SU-DHL-6 (cell line): ENCODE measurements around the gene DDR2.

Source experiments
- H2AFZ ChIP-seq: fragments of 200-600 bp; sonication (generic); 2 replicates; pipeline ENCODE4 v1.6.1; 2014; ENCODE audit warnings: low read depth, mild to moderate bottlenecking, moderate library complexity, mixed read lengths, antibody characterized with exemption, low read length; ENCODE audit not compliant: severe bottlenecking
- H3F3A ChIP-seq: fragments of 200-600 bp; shearing (Covaris generic); 2 replicates; pipeline ENCODE4 v1.6.0; 2016; ENCODE audit warnings: antibody characterized with exemption, mild to moderate bottlenecking; ENCODE audit not compliant: insufficient read depth
- H3K27ac ChIP-seq: fragments of 200-600 bp; sonication (generic); 2 replicates; pipeline ENCODE4 v1.5.1; 2016; ENCODE audit warnings: low read depth, mild to moderate bottlenecking, low read length, moderate library complexity, mixed read lengths
- H3K27me3 ChIP-seq: fragments of 200-600 bp; sonication (generic), shearing (Covaris generic); 2 replicates; pipeline ENCODE4 v1.6.0; 2014; ENCODE audit warnings: mild to moderate bottlenecking, low read length
- H3K36me3 ChIP-seq: fragments of 200-600 bp; sonication (generic); 2 replicates; pipeline ENCODE4 v1.6.1; 2014; ENCODE audit warnings: mild to moderate bottlenecking, low read length, mixed read lengths
- H3K4me2 ChIP-seq: fragments of 300-600, 200-600 bp; shearing (Covaris generic), sonication (generic); 2 replicates; pipeline ENCODE4 v1.6.0; 2014; ENCODE audit warnings: low read length, low read depth, mild to moderate bottlenecking; ENCODE audit not compliant: poor library complexity, severe bottlenecking
- H3K4me3 ChIP-seq: fragments of 200-600 bp; sonication (generic); 2 replicates; pipeline ENCODE4 v1.5.1; 2014; ENCODE audit warnings: antibody characterized with exemption, low read length, mild to moderate bottlenecking, mixed read lengths; ENCODE audit not compliant: insufficient read depth, poor library complexity, severe bottlenecking
- H3K79me2 ChIP-seq: fragments of 200-600 bp; sonication (generic); 2 replicates; pipeline ENCODE4 v1.6.1; 2014; ENCODE audit warnings: mild to moderate bottlenecking, low read length, moderate library complexity; ENCODE audit not compliant: insufficient read depth
- H3K9ac ChIP-seq: fragments of 200-600 bp; sonication (generic); 2 replicates; pipeline ENCODE4 v1.7.0; 2014; ENCODE audit warnings: mild to moderate bottlenecking, low read length
- H3K9me2 ChIP-seq: fragments of 200-600 bp; sonication (generic); replicated peaks from 2 replicates; pipeline ENCODE4 v1.6.1; 2014; ENCODE audit warnings: low read length; ENCODE audit not compliant: insufficient read depth
- H3K9me3 ChIP-seq: fragments of 200-600 bp; sonication (generic); 2 replicates; pipeline ENCODE4 v1.6.1; 2014; ENCODE audit warnings: low read length, mixed read lengths; ENCODE audit not compliant: insufficient read depth
- H4K20me1 ChIP-seq: fragments of 200-600 bp; sonication (generic); 2 replicates; pipeline ENCODE4 v1.6.1; 2014; ENCODE audit warnings: low read depth, mild to moderate bottlenecking, antibody characterized with exemption, low read length, moderate library complexity, mixed read lengths
- EZH2phosphoT487 ChIP-seq: fragments of 200-600 bp; sonication (generic), shearing (Covaris generic); conservative IDR thresholded peaks from 2 replicates; pipeline ENCODE4 v1.6.1; 2018; ENCODE audit warnings: mild to moderate bottlenecking, antibody characterized with exemption, low read length, moderate library complexity, mixed read lengths
- TF ChIP-seq, protein P1 (sequence below): fragments of 200-600 bp; sonication (generic); IDR thresholded peaks from one replicate; pipeline ENCODE4 v1.5.1; 2017; ENCODE audit warnings: antibody characterized with exemption, mild to moderate bottlenecking, low read length, moderate library complexity; ENCODE audit not compliant: insufficient read depth, poor library complexity, severe bottlenecking

The DDR2 gene

DNA sequence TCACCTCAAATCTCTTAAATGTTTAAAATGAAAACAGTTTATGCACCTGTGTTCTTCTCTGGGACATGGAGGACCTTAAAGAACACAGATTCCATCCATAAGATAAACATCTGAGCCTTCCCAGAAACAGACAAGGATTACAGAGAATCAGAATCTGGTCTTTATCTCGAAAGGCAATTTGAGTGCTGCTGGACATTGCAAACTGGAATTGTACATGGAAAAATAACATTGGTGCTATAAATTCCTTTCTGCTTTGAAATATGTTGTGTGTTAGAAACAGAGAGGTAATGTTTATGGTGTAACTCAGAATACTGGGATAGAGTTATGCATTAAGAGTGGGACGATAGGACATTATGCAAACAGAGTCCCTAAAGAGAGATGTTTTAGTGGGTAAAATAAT is 6.6 kb upstream of the DDR2 start:
- Histone ChIP-seq H2AFZ (no peak overlapping the region), H3K79me2 (no peaks in the 10 kb centered on the region), H3K9me2 (no peaks in the 10 kb centered on the region), H3F3A (no peaks in the 10 kb centered on the region), H3K36me3 (no peaks in the 10 kb centered on the region), H4K20me1 (no peaks in the 10 kb centered on the region), H3K4me3 (no peak overlapping the region), H3K9ac (no peak overlapping the region), H3K9me3 (no peaks in the 10 kb centered on the region), H3K27me3 (no peaks in the 10 kb centered on the region), H3K27ac (no peak overlapping the region), H3K4me2 (no peak overlapping the region)
- no peak for TF ChIP-seq EZH2phosphoT487
- TF ChIP-seq, protein P1, sequence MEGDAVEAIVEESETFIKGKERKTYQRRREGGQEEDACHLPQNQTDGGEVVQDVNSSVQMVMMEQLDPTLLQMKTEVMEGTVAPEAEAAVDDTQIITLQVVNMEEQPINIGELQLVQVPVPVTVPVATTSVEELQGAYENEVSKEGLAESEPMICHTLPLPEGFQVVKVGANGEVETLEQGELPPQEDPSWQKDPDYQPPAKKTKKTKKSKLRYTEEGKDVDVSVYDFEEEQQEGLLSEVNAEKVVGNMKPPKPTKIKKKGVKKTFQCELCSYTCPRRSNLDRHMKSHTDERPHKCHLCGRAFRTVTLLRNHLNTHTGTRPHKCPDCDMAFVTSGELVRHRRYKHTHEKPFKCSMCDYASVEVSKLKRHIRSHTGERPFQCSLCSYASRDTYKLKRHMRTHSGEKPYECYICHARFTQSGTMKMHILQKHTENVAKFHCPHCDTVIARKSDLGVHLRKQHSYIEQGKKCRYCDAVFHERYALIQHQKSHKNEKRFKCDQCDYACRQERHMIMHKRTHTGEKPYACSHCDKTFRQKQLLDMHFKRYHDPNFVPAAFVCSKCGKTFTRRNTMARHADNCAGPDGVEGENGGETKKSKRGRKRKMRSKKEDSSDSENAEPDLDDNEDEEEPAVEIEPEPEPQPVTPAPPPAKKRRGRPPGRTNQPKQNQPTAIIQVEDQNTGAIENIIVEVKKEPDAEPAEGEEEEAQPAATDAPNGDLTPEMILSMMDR, result no peak

DNA sequence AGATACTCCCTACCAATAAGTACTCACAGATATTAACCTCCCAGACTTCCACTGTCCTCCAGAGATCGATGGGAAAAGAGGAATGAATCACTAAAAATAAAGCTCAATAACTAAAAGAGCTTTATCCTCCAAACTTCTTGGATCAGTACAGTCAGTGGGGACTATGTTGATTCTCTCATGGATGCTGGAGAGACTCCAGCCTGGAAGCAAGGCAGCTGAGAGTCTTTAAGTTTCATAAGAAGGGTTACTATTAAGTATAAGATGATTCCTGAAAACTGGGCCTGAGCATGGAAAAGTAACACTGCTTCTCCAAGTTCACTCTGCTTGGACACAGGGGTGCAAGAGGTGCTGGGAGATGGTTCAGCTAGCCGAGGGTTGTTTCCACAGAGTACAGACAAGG is 6.2 kb upstream of the DDR2 start:
- H3K9ac ChIP-seq, result no peak overlapping the region
- H3K79me2 ChIP-seq, result no peaks in the 10 kb centered on the region
- no peaks in the 10 kb centered on the region for H3F3A ChIP-seq
- no peaks in the 10 kb centered on the region for H3K27me3 ChIP-seq
- H4K20me1 ChIP-seq, result no peaks in the 10 kb centered on the region
- H3K27ac ChIP-seq, result no peak overlapping the region
- TF ChIP-seq EZH2phosphoT487, result no peak
- TF ChIP-seq, protein P1, result no peak
- H3K9me3 ChIP-seq, result no peaks in the 10 kb centered on the region
- no peaks in the 10 kb centered on the region for H3K36me3 ChIP-seq
- no peak overlapping the region for H2AFZ ChIP-seq
- no peak overlapping the region for H3K4me3 ChIP-seq
- H3K9me2 ChIP-seq, result no peaks in the 10 kb centered on the region
- H3K4me2 ChIP-seq, result no peak overlapping the region

- Histone ChIP-seq H2AFZ (no peak overlapping the region), H3K4me2 (no peak overlapping the region), H3K27ac (no peak overlapping the region), H3K27me3 (no peaks in the 10 kb centered on the region), H3F3A (no peaks in the 10 kb centered on the region), H3K9me3 (no peaks in the 10 kb centered on the region), H3K9ac (no peak overlapping the region), H4K20me1 (no peaks in the 10 kb centered on the region), H3K79me2 (no peaks in the 10 kb centered on the region), H3K9me2 (no peaks in the 10 kb centered on the region), H3K4me3 (no peak overlapping the region), H3K36me3 (no peaks in the 10 kb centered on the region)
- TF ChIP-seq, protein P1, result no peak
- TF ChIP-seq EZH2phosphoT487, result no peak
These were observed 5.5 kb upstream of the DDR2 start for GRCh38 chr1:162626761-162627160.
